Psoas muscle (tissue), 8 donors: Measurements from ENCODE around the gene RBSN. TPM values are rescaled to one million over a fixed set of nuclear protein-coding genes. Genes with fewer than 3 reads are reported as not detected.
A peak's percentile ranks its signal among the peaks of the same experiment; 100 is the strongest.

ENCODE experiments used
- ATAC-seq, 4 donors: fragments of 200-7000 bp; cut with Tn5 transposase; one replicate each; pipeline ENCODE4 v1.9.1; 2020; ENCODE audit warnings: moderate library complexity in 3 of 4, mild to moderate bottlenecking in 2 of 4
- DNase-seq, 2 donors: peaks; one replicate each; pipeline ENCODE4 v3.0.0-alpha.2; 2020
- H3K27ac ChIP-seq: fragments of 200-600 bp; one replicate; pipeline ENCODE4 v1.8.0; 2022
- H3K27me3 ChIP-seq, 3 donors: fragments of 200-600 bp in 1 of 3; one replicate each; pipeline versions ENCODE4 v1.6.1 to v1.8.0; 2013 to 2022; ENCODE audit warnings: low read length in 2 of 3, mild to moderate bottlenecking in 2 of 3, moderate library complexity in 1 of 3; ENCODE audit not compliant: insufficient read depth in 3 of 3
- H3K36me3 ChIP-seq, 2 donors: fragments of 200-600 bp in 1 of 2; one replicate each; pipeline versions ENCODE4 v1.6.1 to v1.8.0; 2013 to 2022; ENCODE audit warnings: low read depth in 1 of 2, mild to moderate bottlenecking in 1 of 2, moderate library complexity in 1 of 2; ENCODE audit not compliant: insufficient read depth in 1 of 2
- H3K4me1 ChIP-seq: fragments of 200-600 bp; one replicate; pipeline ENCODE4 v1.8.0; 2022
- H3K4me3 ChIP-seq: fragments of 200-600 bp; one replicate; pipeline ENCODE4 v1.8.0; 2022; ENCODE audit warnings: mild to moderate bottlenecking
- H3K9me3 ChIP-seq: fragments of 200-600 bp; one replicate; pipeline ENCODE4 v1.8.0; 2022
- WGBS, 3 donors: extraction: QIAGEN DNeasy Blood & Tissue Kit; methylation state at CpG; one replicate each; pipeline versions ENCODE4 v1.1.6 to v1.1.7; 2013; 5-methylcytosine and 5-hydroxymethylcytosine counted together
- intact Hi-C, 2 donors: fragments of 100-400 bp; cut with DNase I; formaldehyde crosslinking; loops; one replicate each; pipeline versions ENCODE4 v1.11.0 to v1.14.2; 2022
- polyA plus RNA-seq, 3 donors: library from polyadenylated mRNA; stranded (reverse); fragments of 200-250 nt; gene quantifications; one replicate each; pipeline ENCODE4 v1.2.3, GENCODE V29; 2013
- total RNA-seq, 4 donors: library from RNA; stranded (reverse); fragmentation: NEBNext Ultra II Directional in 2 of 4; extraction: Animal tissue kit (Norgen Biotek cat#: 25700) in 2 of 4; gene quantifications; one replicate each; pipeline versions ENCODE4 v1.2.1 to v1.2.4, GENCODE V29; 2021 to 2023
- TF ChIP-seq, protein P1 (sequence below): fragments of 200-600 bp; IDR thresholded peaks from one replicate; pipeline ENCODE4 v1.8.0; 2022; ENCODE audit warnings: antibody characterized with exemption
- donor health status: healthy with polysubstance abuse.
- donor health status: DM: no; HTN: no; CAD: no; lungs with moderate emphysema.
- donor health status: Bipolar disorder and iron deficiency.
- donor health status: healthy.
- donor health status: DM: yes; HTN: yes; CAD: no.
- donor health status: DM: no; HTN: no; CAD: no.
- donor health status: DM: no; HTN: no; CAD: no.
- donor health status: DM: yes; HTN: yes; CAD: no.

The RBSN gene
- total and polyA plus RNA-seq, 7 donors: 7.7 to 26.3 (median 21.3) TPM

DNA sequence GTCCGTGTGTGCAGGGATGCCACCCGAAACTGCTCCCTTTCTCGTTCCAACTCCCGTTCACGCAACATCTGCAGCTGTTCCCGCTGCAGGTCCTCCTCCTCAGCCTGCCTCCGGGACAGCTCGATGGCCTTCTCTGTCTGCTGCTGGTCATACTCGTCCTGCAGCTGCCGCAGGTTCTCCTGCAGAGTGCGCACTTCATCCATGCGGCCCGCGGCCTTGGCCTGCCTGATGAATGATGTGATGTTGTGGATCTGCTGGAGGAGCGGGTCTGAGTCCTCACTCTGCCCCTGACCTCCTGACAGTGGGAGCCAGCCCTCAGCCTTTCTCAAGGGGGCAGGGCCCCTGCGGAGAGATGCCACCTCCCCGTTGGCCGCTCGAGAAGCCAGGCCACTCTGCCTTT lies 24.4 kb downstream of the RBSN start:
- no peak overlapping the region for H3K27ac ChIP-seq
- H3K27me3 ChIP-seq: no peaks in the 10 kb centered on the region
- intact Hi-C loops: no loop called here
- H3K36me3 ChIP-seq: peaks cover 14 to 89% of the 10 kb centered on the region in 2 donors
- DNase-seq: no peak
- TF ChIP-seq, protein P1, sequence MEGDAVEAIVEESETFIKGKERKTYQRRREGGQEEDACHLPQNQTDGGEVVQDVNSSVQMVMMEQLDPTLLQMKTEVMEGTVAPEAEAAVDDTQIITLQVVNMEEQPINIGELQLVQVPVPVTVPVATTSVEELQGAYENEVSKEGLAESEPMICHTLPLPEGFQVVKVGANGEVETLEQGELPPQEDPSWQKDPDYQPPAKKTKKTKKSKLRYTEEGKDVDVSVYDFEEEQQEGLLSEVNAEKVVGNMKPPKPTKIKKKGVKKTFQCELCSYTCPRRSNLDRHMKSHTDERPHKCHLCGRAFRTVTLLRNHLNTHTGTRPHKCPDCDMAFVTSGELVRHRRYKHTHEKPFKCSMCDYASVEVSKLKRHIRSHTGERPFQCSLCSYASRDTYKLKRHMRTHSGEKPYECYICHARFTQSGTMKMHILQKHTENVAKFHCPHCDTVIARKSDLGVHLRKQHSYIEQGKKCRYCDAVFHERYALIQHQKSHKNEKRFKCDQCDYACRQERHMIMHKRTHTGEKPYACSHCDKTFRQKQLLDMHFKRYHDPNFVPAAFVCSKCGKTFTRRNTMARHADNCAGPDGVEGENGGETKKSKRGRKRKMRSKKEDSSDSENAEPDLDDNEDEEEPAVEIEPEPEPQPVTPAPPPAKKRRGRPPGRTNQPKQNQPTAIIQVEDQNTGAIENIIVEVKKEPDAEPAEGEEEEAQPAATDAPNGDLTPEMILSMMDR: no peak
- ATAC-seq: no peak
- H3K4me3 ChIP-seq: no peak overlapping the region
- no peaks in the 10 kb centered on the region for H3K4me1 ChIP-seq
- no peaks in the 10 kb centered on the region for H3K9me3 ChIP-seq
- WGBS, 3 donors: 89 to 93% (median 92%) methylated on average over 19 of the region's 19 CpGs

DNA sequence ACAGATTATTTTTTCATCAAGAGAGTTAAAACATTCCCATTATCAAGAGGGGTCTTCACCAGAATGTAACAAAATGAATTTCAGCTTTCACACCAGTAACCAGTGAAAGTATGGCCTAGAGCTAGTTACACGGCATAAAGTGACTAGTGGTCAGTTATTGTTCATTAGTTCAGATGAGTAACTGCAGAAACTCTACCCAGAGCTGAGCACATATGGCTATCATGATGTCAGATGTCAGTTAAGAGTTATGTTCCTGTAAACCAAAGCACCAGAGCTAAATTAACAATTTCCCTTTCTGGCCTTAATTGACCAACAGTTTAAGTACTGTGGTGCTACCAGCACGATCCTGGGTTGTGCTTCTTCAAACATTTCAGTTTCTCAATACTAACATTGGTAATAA lies 27.2 kb downstream of the RBSN start:
- TF ChIP-seq, protein P1: no peak
- WGBS, 3 donors: 80 to 89% (median 85%) methylated on average over 2 of the region's 2 CpGs
- H3K27ac ChIP-seq: no peak overlapping the region
- ATAC-seq (peak in 2 of 4 donors; percentile 13 to 26), DNase-seq (no peak)
- no peak overlapping the region for H3K4me3 ChIP-seq
- no peaks in the 10 kb centered on the region for H3K9me3 ChIP-seq
- intact Hi-C loops: no loop called here
- H3K27me3 ChIP-seq: no peaks in the 10 kb centered on the region
- no peaks in the 10 kb centered on the region for H3K4me1 ChIP-seq
- H3K36me3 ChIP-seq: peaks cover 8 to 65% of the 10 kb centered on the region in 2 donors

DNA sequence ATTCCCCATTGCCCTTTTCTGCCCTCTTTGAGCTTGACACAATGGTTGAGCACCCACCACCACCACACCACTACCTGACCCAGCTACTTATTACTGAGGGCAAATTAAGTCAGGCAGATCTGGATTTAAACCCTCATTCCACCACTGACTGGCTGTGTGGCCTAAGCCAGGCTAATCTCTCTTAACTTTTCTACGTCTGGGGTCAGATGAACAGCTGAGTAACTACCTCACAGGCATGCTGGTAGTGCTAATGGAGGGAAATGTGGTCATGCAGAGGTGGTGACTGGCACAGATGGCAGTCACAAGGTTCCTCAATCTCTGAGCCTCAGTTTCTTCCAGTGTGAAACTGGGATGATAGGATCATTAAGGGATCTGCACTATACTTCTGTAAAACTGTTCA lies 29.5 kb downstream of the RBSN start:
- Histone ChIP-seq H3K27ac (no peak overlapping the region), H3K9me3 (no peaks in the 10 kb centered on the region), H3K36me3 (peaks cover 5 to 42% of the 10 kb centered on the region in 2 donors), H3K4me3 (no peak overlapping the region), H3K4me1 (no peaks in the 10 kb centered on the region), H3K27me3 (no peaks in the 10 kb centered on the region)
- intact Hi-C loops: no loop called here
- 73 to 90% (median 89%) methylated on average over 1 of the region's 1 CpG for WGBS, 3 donors
- TF ChIP-seq, protein P1: no peak
- no peak for DNase-seq
- ATAC-seq: no peak

DNA sequence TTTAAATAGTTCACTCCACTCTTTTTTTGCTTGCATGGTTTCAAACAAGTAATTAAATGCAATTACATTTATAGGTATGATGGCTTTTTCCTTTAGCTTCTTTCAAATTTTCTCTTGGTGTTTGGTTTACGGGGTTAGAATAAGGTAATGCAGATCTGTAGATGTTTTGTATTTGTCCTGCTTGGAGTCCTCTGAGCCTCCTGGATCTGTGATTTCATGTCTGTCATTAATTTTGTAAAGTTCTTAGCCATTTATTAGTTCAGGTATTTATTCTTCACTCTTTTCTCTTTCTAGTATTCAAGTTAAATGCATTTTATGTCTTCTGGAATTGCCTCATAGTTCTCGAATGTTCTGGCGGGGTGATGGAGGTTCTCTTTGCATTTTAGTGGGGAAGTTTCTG lies 32.5 kb downstream of the RBSN start:
- TF ChIP-seq, protein P1: no peak
- Histone ChIP-seq H3K27ac (no peak overlapping the region), H3K27me3 (no peaks in the 10 kb centered on the region), H3K9me3 (no peaks in the 10 kb centered on the region), H3K36me3 (peaks cover 4 to 12% of the 10 kb centered on the region in 2 donors), H3K4me3 (no peak overlapping the region), H3K4me1 (peaks cover 13% of the 10 kb centered on the region)
- DNase-seq: no peak
- intact Hi-C loops: no loop called here
- ATAC-seq: no peak
- WGBS, 3 donors: 92 to 94% (median 94%) methylated on average over 3 of the region's 3 CpGs

DNA sequence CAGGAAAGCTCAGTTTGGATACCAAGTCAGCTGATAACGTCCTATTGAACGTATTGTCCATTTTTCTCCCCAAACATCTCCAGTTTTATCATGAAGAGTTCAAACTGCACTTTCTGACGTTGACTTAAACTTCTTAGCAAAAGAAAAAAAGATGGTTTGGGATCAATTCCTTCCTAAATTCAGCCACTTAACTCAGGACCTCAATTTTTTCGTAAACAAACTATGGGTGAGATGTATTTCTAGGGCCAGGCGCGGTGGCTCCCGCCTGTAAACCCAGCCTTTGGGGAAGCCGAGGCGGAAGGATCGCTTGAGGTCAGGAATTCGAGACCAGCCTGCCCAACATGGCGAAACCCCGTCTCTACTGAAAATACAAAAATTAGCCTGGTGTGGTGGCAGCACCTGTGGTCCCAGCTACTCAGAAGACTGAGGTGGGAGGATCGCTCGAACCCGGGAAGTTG lies 33.4 kb downstream of the RBSN start:
- Histone ChIP-seq H3K27me3 (no peaks in the 10 kb centered on the region), H3K27ac (peak overlapping the region; percentile 92), H3K9me3 (no peaks in the 10 kb centered on the region), H3K4me3 (peak overlapping the region; percentile 93), H3K36me3 (peaks cover 0 to 4% of the 10 kb centered on the region in 2 donors), H3K4me1 (peaks cover 13% of the 10 kb centered on the region)
- intact Hi-C loops: no loop called here
- 44 to 57% (median 52%) methylated on average over 16 of the region's 16 CpGs for WGBS, 3 donors
- TF ChIP-seq, protein P1: no peak
- ATAC-seq: no peak
- DNase-seq: no peak
